Prostate gland (tissue), 2 donors: ENCODE results near the gene CSPG4.

Experiments used
- POLR2A ChIP-seq: fragments of 450-650 bp; IDR thresholded peaks from one replicate; pipeline ENCODE4 v1.6.1; 2016; ENCODE audit warnings: antibody characterized with exemption, mild to moderate bottlenecking
- POLR2AphosphoS5 ChIP-seq: sonication (generic); formaldehyde crosslinking; IDR thresholded peaks from one replicate; pipeline ENCODE4 v1.6.1; 2017; ENCODE audit warnings: antibody characterized with exemption
- TF ChIP-seq, protein P1 (sequence below), 4 experiments: fragments of 200-600 bp in 2 of 4; fragments of 450-650 bp in 2 of 4; sonication (generic) in 2 of 4; IDR thresholded peaks; 1 replicate in 3 of 4; 2 replicates in 1 of 4; pipeline ENCODE4 v1.5.1; 2016 to 2019; ENCODE audit warnings: antibody characterized with exemption in 4 of 4, mild to moderate bottlenecking in 2 of 4, moderate library complexity in 2 of 4

GRCh38 chr15:75666823-75667501, 45.7 kb downstream of the CSPG4 start:
- no peak for TF ChIP-seq POLR2A
- no peak for TF ChIP-seq POLR2AphosphoS5
- TF ChIP-seq, protein P1, sequence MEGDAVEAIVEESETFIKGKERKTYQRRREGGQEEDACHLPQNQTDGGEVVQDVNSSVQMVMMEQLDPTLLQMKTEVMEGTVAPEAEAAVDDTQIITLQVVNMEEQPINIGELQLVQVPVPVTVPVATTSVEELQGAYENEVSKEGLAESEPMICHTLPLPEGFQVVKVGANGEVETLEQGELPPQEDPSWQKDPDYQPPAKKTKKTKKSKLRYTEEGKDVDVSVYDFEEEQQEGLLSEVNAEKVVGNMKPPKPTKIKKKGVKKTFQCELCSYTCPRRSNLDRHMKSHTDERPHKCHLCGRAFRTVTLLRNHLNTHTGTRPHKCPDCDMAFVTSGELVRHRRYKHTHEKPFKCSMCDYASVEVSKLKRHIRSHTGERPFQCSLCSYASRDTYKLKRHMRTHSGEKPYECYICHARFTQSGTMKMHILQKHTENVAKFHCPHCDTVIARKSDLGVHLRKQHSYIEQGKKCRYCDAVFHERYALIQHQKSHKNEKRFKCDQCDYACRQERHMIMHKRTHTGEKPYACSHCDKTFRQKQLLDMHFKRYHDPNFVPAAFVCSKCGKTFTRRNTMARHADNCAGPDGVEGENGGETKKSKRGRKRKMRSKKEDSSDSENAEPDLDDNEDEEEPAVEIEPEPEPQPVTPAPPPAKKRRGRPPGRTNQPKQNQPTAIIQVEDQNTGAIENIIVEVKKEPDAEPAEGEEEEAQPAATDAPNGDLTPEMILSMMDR (IDR thresholded peaks at IDR 0.05) = no peak
